Activated naive CD4-positive, alpha-beta T cell treated with anti-CD3 and anti-CD28 coated beads, Interleukin-2, amount 10 ng/mL, durations not matched to agents 7 days and 5 days (primary cell): ENCODE measurements around the gene HS3ST3A1.

Experiments
- CTCF ChIA-PET: fragments of 350-600 bp; sonication (Branson Sonifier 250); formaldehyde crosslinking; loops from one replicate; lab custom pipeline; 2021; ENCODE audit warnings: antibody characterized with exemption; lab: Charles Lee
- DNase-seq: peaks from one replicate; pipeline ENCODE4 v3.0.0-alpha.2; 2020
- H3K27ac Mint-ChIP-seq: one replicate; pipeline ENCODE4 v1.8.0; 2021; ENCODE audit warnings: mild to moderate bottlenecking, moderate library complexity, mixed read lengths
- H3K27me3 Mint-ChIP-seq: one replicate; pipeline ENCODE4 v1.8.0; 2021; ENCODE audit warnings: mild to moderate bottlenecking, mixed read lengths
- H3K36me3 Mint-ChIP-seq: one replicate; pipeline ENCODE4 v1.8.0; 2021; ENCODE audit warnings: mixed read lengths
- H3K4me1 Mint-ChIP-seq: one replicate; pipeline ENCODE4 v1.8.0; 2021; ENCODE audit warnings: mixed read lengths
- H3K4me3 Mint-ChIP-seq: one replicate; pipeline ENCODE4 v1.8.0; 2021; ENCODE audit warnings: mild to moderate bottlenecking, moderate library complexity, mixed read lengths
- H3K9me3 Mint-ChIP-seq: one replicate; pipeline ENCODE4 v1.8.0; 2021; ENCODE audit warnings: mixed read lengths

HS3ST3A1 gene

GRCh38 chr17:13593757-13594156, 8.0 kb downstream of the HS3ST3A1 start:
- no peak for DNase-seq
- Mint-ChIP-seq H3K4me3 (no peak overlapping the region), H3K4me1 (peaks cover 3% of the 10 kb centered on the region), H3K27me3 (peaks cover 11% of the 10 kb centered on the region), H3K27ac (no peak overlapping the region), H3K36me3 (no peaks in the 10 kb centered on the region), H3K9me3 (no peaks in the 10 kb centered on the region)
- CTCF ChIA-PET, result interaction anchor here (1.7 kb wide), 1 partner anchor 1332 kb away, joined by 7 read pairs; no protein-coding TSS in a partner anchor

DNA sequence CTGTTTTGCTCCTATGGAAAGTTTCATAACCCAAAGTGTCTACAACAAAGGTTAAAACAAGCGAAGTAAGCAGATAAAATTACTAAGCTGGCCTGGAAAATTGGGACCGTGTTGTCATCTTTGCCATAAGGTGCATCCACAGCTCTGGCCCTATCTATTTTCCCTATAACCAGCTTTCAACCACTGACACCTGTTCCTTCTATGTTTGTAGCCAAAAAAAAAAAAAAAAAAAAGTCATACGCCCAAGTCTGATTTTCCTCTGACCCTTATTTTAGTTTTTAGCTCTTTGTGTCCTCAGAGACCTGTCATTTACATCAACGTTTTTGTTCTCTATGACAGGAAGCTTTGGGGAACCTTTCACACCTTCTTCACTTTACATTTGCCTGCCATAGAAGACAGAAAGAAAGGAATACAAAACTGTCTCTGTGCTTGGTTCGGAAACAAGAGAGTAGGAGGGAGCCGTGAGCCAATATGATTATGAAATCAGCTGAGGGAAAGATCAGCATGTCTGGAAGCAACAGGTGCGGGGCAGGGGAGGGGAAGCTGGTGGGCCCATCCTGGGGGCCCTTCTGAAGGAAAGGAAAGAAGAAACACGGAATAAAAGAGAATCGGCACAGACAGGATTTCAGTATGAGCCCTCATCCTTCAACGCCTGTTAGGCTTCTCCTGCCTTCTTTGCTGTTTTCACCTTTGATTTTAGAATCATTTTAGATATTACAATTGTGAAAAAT, 8.5 kb downstream of the HS3ST3A1 start:
- Mint-ChIP-seq H3K27me3 (peaks cover 9% of the 10 kb centered on the region), H3K36me3 (no peaks in the 10 kb centered on the region), H3K9me3 (no peaks in the 10 kb centered on the region), H3K27ac (no peak overlapping the region), H3K4me3 (no peak overlapping the region), H3K4me1 (peaks cover 3% of the 10 kb centered on the region)
- no peak for DNase-seq
- CTCF ChIA-PET, result interaction anchor here (1.7 kb wide), 1 partner anchor 1333 kb away, joined by 7 read pairs; no protein-coding TSS in a partner anchor

DNA sequence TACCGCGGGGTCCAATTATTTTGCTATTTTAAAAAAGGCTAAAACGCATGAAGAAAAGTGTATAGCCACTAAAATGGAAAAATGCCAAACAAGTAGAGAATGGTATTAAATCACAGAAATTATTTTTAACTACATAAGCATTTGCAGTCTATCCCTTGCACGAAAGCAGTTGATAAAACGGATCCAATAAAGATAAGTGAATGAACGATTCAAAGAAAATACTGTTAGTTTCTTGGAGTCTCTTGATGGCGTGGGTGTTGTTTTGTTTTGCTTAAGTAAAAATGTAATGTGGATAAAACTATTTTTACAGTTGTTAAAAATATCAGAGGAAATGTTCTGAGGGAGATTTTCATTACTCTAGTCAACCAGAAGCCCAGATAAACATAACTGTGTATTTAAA, 9.3 kb downstream of the HS3ST3A1 start:
- Mint-ChIP-seq H3K36me3 (no peaks in the 10 kb centered on the region), H3K9me3 (no peaks in the 10 kb centered on the region), H3K4me1 (peaks cover 3% of the 10 kb centered on the region), H3K27ac (no peak overlapping the region), H3K27me3 (peaks cover 9% of the 10 kb centered on the region), H3K4me3 (no peak overlapping the region)
- CTCF ChIA-PET, result no interaction called here
- no peak for DNase-seq

GRCh38 chr17:13590441-13590840, 11.3 kb downstream of the HS3ST3A1 start:
- Mint-ChIP-seq H3K9me3 (no peaks in the 10 kb centered on the region), H3K4me1 (peaks cover 3% of the 10 kb centered on the region), H3K36me3 (no peaks in the 10 kb centered on the region), H3K27ac (no peak overlapping the region), H3K27me3 (no peaks in the 10 kb centered on the region), H3K4me3 (no peak overlapping the region)
- CTCF ChIA-PET, result no interaction called here
- no peak for DNase-seq

- DNase-seq, result no peak
- no peaks in the 10 kb centered on the region for H3K36me3 Mint-ChIP-seq
- no peak overlapping the region for H3K27ac Mint-ChIP-seq
- no peaks in the 10 kb centered on the region for H3K27me3 Mint-ChIP-seq
- no peaks in the 10 kb centered on the region for H3K4me1 Mint-ChIP-seq
- H3K9me3 Mint-ChIP-seq, result no peaks in the 10 kb centered on the region
- CTCF ChIA-PET, result no interaction called here
- no peak overlapping the region for H3K4me3 Mint-ChIP-seq
Observed at GRCh38 chr17:13589658-13590057, 12.1 kb downstream of the HS3ST3A1 start.

- H3K9me3 Mint-ChIP-seq, result no peaks in the 10 kb centered on the region
- DNase-seq, result no peak
Observed at GRCh38 chr17:13587487-13588338, 14.0 kb downstream of the HS3ST3A1 start.

DNA sequence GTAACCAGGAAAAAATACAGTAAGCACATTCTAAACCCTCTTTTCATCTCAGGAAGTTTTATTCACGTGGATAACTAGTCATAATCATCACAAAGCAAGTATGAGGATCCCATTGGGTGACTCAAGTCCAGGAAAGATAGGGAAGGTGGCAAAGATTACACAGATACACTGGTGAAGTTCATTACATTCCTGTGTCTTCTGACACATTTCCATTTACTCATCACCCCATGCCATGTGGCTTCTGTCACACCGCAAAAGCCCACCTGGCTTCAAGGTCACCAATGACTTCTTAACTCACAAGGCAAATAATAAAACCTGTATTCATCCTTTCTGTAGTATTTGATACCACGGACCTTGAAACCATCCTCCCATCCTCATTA, 17.0 kb downstream of the HS3ST3A1 start:
- Mint-ChIP-seq H3K4me1 (no peaks in the 10 kb centered on the region), H3K36me3 (no peaks in the 10 kb centered on the region), H3K9me3 (no peaks in the 10 kb centered on the region), H3K27me3 (peaks cover 4% of the 10 kb centered on the region), H3K27ac (no peak overlapping the region), H3K4me3 (no peak overlapping the region)
- no peak for DNase-seq
- CTCF ChIA-PET, result no interaction called here

More at GRCh38 chr17:13587487-13588338, 14.0 kb downstream of the HS3ST3A1 start:
- CTCF ChIA-PET, result no interaction called here
- peaks cover 4% of the 10 kb centered on the region for H3K27me3 Mint-ChIP-seq
- H3K4me1 Mint-ChIP-seq, result no peaks in the 10 kb centered on the region
- H3K36me3 Mint-ChIP-seq, result no peaks in the 10 kb centered on the region
- no peak overlapping the region for H3K27ac Mint-ChIP-seq
- H3K4me3 Mint-ChIP-seq, result no peak overlapping the region

DNA sequence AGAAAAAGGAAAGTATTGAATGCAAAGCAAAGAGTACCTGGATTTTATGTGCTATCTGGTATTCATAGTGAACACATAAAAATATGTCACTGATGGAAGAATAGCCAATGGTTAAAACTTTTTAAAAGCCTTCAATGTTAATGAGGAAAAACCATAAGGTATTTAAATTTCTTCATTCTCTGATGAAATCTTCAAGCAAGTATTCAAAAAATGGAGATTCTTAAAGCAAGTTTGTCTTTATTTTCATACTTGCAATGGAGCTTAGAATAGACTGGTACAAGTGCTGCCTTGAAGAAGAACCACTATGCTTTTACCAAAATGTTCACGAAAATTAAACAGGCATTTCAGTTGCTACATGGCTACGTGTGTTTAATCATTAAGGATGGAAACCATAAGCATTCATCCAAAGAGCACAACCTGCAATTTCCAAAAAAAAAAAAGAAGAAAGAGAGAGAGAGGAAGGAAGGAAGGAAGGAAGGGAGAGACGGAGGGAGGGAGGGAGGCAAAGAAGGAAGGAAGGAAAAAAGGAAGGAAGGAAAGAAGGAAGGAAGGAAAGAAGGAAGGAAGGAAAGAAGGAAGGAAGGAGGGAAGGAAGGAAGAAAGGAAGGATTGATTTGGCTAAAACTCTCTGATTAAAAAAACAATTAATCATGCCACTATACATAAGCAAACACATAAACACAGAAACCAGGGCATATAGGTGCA, 17.6 kb downstream of the HS3ST3A1 start:
- Mint-ChIP-seq H3K4me1 (no peaks in the 10 kb centered on the region), H3K27ac (no peak overlapping the region), H3K9me3 (no peaks in the 10 kb centered on the region), H3K4me3 (no peak overlapping the region), H3K27me3 (peaks cover 4% of the 10 kb centered on the region), H3K36me3 (no peaks in the 10 kb centered on the region)
- no peak for DNase-seq
- CTCF ChIA-PET, result no interaction called here

DNA sequence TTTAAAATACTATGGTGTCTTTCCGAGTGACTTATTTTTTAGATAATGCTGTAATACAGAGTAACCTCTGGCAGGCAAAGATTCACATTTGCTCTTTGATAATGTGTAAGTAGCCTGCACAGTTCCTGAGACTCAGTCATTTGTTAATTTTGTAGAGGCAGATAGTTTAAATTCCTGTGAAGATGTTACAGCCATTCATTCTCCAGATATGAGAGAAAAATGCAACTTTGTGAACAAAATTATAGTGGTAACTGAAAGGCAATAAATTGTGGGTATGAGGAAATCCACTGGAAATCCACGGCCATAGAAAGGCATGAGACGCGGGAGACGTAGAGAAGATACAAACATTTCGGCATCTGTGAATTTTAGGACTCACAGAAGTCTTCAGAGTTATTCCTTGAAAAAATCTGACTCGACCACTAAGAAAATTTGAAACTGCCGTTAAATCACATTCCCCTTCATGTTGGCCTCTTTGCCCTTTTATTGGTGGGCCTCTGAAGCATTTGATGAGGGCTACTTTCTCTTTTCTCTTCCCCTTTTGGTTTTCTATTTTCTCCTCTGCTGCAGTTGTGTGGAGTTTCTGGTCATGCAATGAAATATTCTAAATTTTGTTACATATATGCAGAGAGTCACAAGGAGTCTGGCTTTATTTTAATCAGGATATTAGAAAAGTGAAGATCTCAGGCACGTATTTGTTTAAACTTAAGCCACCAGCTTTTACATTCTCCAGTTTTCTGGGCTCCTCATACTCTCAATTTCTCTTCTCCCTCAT, 18.8 kb downstream of the HS3ST3A1 start:
- no peaks in the 10 kb centered on the region for H3K4me1 Mint-ChIP-seq
- H3K9me3 Mint-ChIP-seq, result no peaks in the 10 kb centered on the region
- H3K4me3 Mint-ChIP-seq, result no peak overlapping the region
- H3K27me3 Mint-ChIP-seq, result peaks cover 4% of the 10 kb centered on the region
- H3K36me3 Mint-ChIP-seq, result no peaks in the 10 kb centered on the region
- CTCF ChIA-PET, result no interaction called here
- DNase-seq, result no peak
- no peak overlapping the region for H3K27ac Mint-ChIP-seq

GRCh38 chr17:13581925-13582324, 19.8 kb downstream of the HS3ST3A1 start:
- H3K4me3 Mint-ChIP-seq, result no peak overlapping the region
- no peaks in the 10 kb centered on the region for H3K4me1 Mint-ChIP-seq
- H3K36me3 Mint-ChIP-seq, result no peaks in the 10 kb centered on the region
- no peak for DNase-seq
- H3K27ac Mint-ChIP-seq, result no peak overlapping the region
- peaks cover 4% of the 10 kb centered on the region for H3K27me3 Mint-ChIP-seq
- CTCF ChIA-PET, result no interaction called here
- H3K9me3 Mint-ChIP-seq, result no peaks in the 10 kb centered on the region

DNA sequence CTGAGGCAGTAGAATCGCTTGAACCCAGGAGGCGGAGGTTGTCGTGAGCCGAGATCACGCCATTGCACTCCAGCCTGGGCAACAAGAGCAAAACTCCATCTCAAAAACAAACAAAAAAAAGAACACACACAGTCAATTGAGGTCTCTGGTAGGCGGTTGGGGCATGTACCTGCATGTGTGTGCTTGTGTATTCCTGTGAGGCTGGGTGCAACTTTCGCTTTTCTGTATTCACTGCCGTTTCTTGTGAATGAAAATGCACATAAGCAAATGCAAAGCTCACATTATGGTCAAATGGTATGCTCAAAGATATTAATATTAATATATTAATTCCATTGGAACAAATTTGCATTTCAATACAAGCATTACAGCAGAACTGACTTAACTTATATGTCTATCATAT, 20.9 kb downstream of the HS3ST3A1 start:
- Mint-ChIP-seq H3K27ac (no peak overlapping the region), H3K4me3 (no peak overlapping the region), H3K4me1 (no peaks in the 10 kb centered on the region), H3K9me3 (peaks cover 3% of the 10 kb centered on the region), H3K36me3 (no peaks in the 10 kb centered on the region), H3K27me3 (peaks cover 4% of the 10 kb centered on the region)
- CTCF ChIA-PET, result no interaction called here
- no peak for DNase-seq

DNA sequence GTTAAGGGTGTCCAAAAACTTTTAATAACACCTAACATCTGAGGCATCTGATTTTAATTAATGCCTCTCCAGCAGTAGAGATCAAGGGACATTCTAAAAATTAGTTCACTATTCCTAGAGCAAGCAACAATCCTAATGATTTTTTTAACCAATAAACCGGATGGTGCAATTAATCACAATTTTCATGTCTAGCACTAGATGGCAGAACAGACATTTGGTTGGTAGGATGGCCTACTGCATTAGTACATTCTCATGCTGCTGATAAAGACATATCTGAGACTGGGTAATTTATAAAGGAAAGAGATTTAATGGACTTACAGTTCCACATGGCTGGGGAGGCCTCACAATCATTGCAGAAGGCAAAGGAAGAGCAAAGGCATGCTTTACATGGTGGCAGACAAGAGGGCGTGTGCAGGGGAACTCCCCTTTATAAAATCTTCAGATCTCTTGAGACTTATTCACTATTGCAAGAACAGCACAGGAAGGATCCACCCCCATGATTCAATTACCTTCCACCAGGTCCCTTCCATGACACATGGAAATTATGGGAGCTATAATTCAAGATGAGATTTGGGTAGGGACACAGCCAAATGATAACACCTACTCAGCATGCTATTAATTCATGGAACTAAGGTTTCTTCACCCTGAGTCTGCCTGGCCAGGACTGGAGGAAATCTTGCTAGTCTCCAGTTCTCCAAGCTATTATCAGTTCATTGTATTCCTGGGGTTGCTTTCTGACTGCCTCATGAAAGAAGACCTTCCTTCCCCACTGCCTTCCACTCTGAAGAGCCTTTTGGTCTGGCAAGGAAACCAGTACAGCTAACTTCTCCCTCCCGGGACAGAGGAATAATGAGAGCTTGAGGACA, 24.8 kb downstream of the HS3ST3A1 start:
- no peak overlapping the region for H3K4me3 Mint-ChIP-seq
- CTCF ChIA-PET, result no interaction called here
- H3K36me3 Mint-ChIP-seq, result no peaks in the 10 kb centered on the region
- DNase-seq, result no peak
- H3K9me3 Mint-ChIP-seq, result peaks cover 3% of the 10 kb centered on the region
- no peak overlapping the region for H3K27ac Mint-ChIP-seq
- no peaks in the 10 kb centered on the region for H3K4me1 Mint-ChIP-seq
- no peaks in the 10 kb centered on the region for H3K27me3 Mint-ChIP-seq

GRCh38 chr17:13575922-13576419, 25.8 kb downstream of the HS3ST3A1 start:
- no peak for DNase-seq
- Mint-ChIP-seq H3K4me1 (no peaks in the 10 kb centered on the region), H3K9me3 (peaks cover 3% of the 10 kb centered on the region), H3K36me3 (no peaks in the 10 kb centered on the region), H3K27me3 (no peaks in the 10 kb centered on the region), H3K4me3 (no peak overlapping the region), H3K27ac (no peak overlapping the region)
- CTCF ChIA-PET, result no interaction called here
